ENCODE results near the gene KANK3.
A peak's percentile ranks its signal among the peaks of the same experiment; 100 is the strongest.

DNA sequence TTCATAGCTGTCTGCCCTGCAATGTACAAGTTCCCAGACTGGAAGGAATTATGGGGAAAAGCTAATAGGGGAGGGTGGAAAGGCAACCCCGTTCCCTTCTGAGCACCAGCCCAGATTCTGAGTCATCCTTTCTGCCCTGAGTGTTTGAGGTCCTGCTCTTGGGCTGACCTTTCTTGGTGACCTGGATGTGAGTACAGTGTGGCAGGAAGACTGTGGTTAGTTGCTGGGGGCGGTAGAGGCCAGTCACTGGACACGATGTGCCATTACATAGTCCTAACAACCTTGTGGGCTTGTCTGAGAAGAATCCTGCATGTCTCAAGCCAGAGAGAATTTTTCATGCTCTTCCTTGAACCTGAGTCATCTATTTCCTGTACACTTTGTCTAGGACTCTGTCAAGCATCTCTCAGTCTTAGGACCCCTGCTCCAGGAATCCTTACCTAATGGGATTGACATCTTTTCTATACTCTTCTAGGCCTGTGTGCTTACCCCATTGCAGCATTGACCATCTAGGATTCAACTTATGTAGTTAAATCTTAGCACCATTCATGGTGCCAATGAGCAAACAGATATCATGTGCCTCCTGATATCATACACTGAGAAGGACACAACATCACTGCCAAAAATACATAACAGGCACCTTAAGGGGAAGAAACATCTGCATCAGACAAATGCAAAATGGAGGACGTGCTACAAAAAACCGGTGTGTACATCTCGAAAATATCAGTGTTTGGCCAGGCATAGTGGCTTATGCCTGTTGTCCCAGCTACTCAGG lies 12.8 kb upstream of the KANK3 start:
- TF ChIP-seq CTCF (conservative IDR thresholded peaks at IDR 0.05) (0 out of 2 replicates have a peak, but pooled peaks have one; percentile 14), EZH2 (IDR thresholded peaks at IDR 0.05; ENCODE audit: low read depth) (no peak)

All from PC-9 (cell line).